Activated CD4-positive, alpha-beta T cell treated with anti-CD3 and anti-CD28 coated beads, Interleukin-2, amount 50 U/mL, for 24 hours (primary cell): ENCODE measurements around the gene ERGIC1.
"Not testable (repeated sequence)": the region's sequence is repeated elsewhere in the genome, so short reads cannot be mapped to it uniquely, and the experiment has no call there.

Experiments
- DNase-seq, 2 donors: peaks; one replicate each; pipeline ENCODE4 v3.0.0-alpha.2; 2020; ENCODE audit warnings: low read depth in 1 of 2, low spot score in 1 of 2

The ERGIC1 gene

DNA sequence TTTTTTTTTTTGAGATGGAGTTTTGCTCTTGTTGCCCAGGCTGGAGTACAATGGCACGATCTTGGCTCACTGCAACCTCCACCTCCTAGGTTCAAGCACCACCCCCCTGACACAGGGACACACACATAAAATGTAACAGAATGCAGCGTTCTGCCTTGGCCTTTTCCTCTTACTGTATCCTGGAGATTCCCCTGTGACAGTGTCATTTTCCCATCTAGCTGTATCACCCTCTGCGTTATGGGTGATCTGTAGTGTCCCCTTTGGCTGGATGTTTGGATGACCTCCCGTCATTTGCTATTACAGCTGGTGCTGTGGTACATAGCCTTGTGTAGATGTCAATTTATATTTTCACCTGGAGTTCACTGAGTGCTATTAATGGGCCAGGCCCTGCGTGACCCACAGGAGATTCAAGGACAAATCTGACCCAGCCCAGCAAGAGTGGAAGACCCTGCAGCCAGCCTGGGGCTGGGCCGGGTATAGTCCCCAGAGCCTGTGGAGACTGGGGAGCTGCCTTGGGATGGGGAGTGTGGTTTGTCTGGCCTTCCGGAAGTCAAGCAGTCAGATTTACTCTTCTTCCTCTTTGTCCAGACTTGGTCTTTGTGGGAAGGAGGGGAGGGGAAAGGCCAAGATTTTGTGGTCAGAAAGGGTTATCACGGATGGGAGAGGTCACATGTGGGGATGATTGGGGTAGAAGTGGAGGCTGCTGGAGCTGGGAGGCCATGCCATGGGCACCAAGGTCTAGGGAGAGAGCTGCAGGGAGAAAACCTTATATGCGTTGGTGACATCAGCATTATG, 43.6 kb downstream of the ERGIC1 start:
- DNase-seq: no peak

DNA sequence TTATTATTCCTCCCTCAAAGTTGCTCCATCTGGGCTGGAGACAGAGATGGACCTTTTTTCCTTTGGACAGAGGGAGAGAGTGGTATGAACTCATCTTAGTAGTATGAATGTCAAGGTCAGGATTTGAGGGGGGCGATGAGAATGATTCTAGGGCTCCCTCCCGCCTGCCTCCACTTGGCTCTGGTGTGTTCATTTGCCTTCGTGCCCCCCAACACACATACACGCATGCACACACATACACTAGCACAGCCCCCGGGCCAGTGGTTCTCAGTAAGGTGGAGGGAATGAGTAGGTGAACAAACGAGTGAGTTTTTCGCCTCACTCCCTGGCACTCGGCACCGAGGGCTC, 44.5 kb downstream of the ERGIC1 start:
- no peak for DNase-seq

DNA sequence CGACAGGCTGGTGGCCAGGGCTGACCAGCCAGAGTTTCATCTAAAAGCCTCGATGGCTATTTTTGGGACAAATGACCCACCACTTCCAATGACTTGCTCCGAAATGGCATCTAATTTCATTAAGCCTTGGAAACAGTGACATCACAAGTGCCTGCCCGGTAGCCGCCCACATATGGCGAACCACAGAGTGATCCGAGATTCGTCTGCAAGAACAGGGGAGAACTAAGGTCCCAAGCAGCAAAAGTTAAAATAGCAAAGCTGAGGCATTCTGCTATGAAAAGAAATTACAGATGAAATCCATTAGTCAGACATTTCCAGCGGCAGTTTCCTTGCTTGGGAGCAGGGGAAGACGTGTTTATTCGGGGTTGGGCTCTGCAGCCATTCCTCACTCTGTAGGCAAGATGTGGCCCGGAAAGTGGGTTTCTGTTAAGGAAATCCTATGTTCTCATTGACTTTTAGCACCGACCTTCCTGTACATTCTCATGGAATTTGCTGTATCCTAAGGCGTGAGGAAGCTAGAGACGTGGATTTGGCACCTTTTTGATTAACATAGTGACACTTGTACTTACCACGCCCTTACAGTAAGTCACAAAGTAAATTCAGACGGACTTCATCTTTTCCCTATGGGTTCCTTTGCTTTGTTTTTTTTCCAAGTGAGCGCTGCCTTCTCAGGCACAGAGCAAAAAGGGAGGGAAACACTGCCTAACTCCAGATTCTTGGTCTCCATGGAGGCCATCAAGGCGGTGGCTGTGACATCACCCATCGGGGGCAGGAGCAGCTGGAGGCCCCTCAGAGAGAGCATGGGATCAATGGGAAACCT, 45.1 kb downstream of the ERGIC1 start:
- no peak for DNase-seq

DNA sequence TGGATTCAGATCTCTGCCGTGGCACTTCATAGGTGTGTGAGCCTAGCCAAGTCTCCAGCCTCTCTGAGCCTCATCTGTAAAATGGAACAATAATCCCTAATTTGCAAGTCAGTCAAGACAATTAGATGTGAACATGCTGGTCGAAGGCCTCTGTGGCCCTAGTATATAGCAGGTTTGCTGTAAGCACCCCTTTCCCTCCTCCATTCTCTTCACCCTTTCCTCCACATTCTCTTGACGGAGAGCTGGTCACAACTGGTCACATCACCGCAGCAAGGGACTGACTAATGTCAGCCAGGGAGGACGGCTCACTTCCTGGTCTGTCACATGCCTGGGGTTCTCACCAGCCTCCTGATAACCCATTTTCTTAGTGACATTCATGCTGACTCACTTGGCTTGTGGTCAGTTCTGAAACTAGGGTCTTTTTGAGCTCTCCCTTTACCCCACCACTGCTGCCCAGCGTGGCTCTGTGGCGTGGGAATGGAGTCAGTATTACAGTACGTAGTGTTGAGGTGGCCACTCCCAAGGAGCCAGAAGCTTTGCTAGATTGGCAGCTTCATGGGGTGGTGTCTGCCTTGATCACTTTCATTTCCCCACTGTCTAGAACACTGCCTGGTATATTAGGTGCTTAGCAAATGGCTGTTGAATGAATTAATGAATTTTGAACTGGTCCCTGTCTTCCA, 47.8 kb downstream of the ERGIC1 start:
- DNase-seq: no peak

DNA sequence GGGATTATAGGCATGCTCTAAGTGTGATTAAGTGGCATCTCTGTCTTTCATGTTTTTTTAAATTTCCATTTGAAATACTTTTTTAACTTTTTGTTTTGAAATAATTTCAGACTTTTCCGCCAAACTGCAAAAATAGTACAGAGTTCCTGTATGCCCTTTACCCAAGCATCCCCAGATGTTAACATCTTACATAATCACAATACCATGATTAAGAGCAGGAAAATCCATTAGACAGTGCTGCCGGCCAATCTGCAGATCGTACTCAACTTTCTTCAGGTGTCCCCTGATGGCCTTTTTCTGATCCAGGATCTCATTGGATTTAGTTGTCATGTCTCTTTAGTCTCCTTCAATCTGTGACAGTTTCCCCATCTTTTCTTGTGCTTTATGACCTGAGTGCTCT, 49.0 kb downstream of the ERGIC1 start:
- DNase-seq: no peak

DNA sequence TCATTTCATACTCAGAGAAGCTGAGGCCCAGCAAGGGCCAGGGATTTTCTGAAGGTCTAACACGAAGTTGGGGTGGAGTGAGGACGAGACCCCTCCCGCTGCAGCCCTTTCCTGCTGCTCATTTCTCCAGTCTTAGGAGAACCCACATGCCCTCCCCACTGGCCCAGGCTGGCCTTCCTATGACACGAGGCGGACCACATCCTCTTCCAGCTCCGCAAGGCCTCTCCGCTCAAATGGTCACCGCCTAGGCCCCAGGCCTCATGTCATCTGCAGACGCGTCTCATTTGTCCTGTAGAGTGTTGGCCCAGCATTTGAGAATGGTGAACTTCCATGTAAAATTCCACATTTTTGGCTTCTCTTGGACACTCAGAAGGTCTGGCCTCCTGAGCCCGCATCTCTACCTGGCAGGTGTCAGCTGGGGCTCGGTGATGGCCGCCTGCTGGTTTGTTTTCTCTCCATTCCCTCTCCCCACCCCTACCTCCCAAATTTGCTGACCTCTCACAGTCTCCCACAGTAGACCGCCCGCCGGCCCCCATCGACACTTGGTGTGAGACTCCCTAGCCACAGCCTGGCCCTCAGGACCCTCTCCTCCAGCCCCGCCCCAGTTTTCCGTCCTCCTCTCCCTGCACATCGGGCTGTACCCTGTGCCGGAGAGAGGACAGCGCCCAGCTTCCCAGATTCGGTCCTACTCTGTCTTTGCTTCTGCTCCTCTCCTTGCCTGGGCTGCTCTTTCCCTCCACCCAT, 51.7 kb downstream of the ERGIC1 start:
- no peak for DNase-seq

DNA sequence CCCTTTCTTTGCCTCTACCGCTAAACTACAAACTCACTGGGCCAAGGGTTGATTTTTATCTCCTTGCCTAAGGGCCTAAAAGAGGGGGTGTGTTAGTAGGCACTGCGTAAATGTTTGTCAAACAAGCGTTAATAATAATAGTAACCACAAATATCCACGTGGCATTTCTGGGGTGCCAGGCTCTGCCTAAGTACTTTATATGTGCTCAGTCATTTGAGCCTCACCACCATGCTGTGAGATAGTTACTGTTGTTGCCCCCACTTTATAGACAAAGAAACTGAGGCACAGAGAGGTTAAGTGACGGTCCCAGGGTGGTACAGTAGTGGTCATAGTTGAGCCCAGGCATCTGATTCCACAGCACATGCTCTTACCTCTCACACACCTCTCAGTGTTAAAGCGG, 52.4 kb downstream of the ERGIC1 start:
- DNase-seq: no peak

DNA sequence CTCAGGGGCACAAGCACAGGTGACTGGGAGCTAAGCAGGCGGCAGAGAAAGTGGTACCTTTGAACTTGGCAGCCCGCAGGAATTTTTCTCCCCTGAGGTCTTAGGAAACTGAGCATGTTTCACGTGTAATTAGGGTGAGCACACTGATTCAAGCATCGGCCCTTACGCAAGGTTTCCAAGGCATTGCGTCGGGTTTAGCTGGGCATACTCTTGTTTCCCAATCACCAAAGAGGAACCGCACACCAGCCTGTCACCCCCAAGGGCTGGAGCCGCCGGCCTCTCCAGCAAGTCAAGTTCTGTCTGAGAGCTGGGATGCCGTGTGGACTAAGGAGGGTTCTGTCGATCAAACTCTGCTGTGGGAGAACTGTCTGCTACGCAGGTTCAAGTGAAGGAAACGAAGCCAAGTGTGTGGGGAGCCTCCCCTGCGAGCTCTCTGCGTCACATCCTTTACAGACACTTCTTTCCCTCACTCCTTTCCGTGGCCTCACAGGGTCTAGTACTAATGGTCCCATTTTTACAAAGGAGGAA, 53.0 kb downstream of the ERGIC1 start:
- no peak for DNase-seq

DNA sequence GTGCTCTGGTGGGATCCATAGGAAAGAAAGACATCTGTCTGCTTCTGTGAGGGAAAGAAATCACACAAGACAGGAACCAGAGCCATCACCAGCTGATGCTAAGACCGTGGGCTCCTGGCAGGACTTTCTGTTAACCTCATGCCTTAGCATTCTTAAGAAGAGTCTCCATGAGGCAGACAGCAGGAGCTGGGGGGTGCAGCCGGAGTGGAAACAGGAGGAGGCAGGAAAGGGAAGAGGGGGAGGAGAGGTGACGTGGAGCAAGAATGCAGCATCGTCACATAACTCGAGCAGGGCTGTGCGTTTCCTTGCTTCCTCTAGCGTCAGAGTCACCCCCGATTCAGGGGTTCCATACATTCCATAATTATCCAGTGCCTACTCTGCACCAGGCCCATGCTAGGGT, 53.6 kb downstream of the ERGIC1 start:
- DNase-seq: no peak

DNA sequence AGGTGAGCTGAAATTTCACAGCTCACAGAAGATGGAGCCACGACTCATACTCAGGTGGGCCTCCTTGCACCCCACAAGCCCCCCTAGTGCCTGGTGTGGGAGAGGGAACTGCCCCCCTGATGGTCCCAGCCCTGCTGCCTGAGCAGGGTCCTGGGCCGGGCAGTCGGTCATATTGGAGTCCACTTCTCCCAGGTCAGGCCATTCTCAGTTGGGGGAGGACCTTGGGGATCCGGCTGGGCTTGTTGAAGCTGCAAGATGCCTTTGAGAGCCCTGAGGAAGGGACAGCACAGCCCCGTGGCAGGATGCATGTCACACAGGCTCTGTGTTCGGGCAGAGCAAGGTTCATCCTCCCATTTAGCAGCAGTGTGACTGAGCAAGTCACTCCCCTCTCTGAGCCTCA, 56.6 kb downstream of the ERGIC1 start:
- no peak for DNase-seq

DNA sequence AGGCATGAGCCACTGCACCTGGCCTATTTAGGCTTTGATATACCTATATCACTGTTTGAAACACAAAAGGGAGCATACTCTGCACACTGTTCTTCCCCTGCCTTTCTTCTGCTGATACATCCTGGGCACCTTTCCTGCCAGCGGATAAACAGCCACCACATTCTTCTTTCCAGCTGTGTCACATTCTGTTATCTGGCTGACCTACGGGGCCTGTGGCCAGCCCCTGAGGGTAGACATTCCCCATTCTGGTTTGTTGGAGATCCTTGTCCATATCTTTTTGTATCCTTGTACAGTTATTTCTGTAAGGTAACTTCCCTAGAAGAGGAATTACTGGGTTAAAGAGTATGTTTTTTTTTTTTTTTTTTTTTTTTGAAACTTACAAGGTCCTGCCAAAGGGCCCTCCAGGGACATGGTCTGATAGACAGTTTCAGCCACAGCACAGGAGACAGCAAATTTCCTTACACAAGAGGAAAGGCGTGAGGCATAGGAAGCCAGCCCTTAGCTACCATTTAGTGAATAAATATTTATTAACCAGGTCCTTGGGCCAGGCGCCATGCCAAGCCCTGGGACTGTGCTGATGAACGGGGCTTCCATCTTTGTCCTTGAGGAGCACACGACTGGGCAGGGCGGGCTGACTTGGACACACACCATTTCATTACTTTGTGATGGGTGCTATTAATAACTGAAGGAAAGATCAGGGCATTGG, 57.8 kb downstream of the ERGIC1 start:
- no peak for DNase-seq

DNA sequence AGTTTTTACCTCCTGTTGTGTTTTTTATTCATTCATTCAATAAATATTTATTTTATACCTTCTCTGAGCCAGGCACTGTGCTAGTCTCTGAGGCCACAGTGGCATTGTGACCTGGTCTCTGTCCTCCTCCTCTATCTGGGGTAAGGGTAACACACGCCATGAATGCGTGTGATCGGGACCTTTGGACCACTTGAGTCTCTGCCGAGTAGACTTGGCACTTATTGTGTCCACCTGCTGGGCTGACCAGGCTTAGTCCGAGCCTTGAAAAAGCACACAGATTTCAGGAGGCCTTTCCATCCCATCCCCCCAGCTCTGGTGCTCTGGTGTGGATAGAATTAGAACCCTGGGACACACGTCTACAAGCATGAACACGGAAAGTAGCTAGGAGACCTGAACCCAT, 58.7 kb downstream of the ERGIC1 start:
- no peak for DNase-seq

DNA sequence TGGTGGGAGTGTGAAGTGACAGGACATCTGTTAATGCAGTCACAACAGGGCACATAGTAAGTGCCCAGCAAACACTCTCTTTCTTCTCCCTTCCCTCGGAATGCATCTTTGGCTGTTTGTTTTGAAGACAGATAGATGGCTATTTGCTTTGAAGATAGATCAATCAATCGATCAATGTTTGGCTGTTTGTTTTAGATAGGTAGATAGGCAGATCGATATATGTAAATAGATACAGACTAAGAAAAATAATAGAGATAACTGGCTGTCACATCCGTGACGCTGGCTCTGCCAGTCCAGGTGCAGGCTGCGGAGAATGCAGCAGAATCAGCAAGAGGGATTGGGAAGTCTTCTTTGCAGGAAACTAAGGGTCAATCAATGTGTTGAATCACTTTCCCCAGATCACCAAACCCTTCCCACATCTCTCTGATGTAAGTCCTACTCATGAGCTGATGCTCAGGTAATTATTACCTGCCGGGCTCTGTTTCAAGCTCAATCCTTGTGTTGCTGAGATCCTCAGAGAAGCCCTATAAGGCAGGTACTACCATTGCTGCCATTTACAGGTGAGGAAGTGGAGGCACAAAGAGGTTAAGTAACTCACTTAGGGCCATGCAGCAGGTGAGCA, 60.8 kb downstream of the ERGIC1 start:
- DNase-seq: no peak

DNA sequence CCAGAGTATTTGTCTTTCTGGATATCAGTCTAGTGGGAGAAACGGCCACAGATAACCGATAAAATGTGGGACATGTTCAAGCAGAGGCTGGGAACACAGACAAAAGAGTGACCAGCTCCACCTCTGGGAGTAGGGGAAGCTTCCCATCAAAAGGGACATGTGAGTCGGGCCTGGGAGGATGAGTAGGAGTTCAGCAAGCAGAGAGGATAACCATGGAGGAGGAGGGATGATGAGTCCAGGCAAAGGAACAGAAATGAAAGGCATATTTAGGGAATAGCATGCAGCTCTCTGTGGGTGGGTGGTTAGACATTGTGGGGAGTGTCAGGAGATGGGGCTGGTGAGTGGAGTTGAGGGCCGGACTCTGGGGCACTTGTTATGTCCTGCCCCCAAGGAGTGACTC, 61.5 kb downstream of the ERGIC1 start:
- no peak for DNase-seq

DNA sequence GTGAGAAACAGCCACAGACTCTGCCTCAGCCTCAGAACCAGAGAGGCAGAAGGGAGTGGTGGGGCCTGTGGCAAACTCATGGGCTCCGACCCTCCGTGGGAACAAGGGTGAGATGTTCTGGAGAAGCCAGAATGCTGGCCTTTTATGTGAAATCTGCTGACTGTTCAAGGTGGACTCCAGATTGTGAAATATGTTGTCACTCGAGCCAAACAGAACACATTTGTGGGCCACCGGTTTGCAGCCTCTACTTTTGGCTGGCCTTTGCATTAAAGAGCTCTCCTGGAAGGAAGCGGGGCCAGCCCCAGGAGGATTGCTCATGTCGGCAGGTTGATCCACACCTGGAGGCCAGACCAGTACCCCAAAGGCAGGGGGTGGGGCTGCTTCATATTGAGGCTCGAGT, 62.4 kb downstream of the ERGIC1 start:
- no peak for DNase-seq

DNA sequence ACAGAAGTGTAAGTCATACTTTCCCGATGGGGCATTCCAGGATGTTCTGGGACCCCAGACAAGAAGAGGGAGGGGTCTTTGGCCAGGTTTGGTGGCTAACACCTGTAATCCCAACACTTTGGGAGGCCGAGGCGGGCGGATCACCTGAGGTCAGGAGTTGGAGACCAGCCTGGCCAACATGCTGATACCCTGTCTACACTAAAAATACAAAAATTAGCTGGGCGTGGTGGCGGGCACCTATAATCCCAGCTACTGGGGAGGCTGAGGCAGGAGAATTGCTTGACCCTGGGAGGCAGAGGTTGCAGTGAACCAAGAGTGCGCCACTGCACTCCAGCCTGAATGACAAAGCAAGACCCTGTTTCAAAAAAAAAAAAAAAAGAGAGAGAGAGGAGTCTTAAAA, 63.0 kb downstream of the ERGIC1 start:
- DNase-seq: not testable (repeated sequence)

DNA sequence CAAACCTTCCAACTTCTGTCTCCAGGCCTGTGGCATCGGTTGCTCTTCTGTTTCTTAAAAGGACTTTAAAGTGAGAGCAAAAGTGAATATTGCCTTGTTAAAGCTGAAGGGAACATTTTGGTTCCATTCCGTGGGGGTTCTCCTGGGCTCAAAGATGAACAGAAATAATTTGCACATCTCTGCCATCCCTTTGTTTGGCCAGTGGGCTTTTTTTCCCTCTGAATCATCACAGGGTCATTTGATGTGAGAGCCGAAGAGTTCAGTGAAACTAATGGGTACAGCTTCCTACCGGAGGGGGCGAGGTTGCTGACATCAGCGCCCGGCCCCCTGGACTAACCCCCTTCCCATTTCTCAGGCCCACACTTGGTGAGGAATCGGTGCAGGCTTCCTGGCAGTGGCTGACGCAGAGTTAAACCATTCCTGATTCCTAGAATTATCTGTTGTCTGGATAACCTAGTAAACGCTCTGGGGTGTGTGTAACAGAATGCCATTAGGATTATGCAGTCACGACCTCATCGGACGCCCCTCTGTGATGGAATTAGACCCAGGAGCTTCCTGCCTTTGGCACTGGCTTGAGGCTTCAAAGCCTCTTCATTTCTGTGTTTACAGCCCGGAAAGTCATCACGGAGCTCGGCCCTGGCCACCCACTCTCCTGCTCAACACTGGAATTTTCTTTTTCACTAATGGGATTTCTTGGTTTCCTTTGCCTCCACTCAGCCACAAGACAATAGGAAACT, 63.6 kb downstream of the ERGIC1 start:
- no peak for DNase-seq

DNA sequence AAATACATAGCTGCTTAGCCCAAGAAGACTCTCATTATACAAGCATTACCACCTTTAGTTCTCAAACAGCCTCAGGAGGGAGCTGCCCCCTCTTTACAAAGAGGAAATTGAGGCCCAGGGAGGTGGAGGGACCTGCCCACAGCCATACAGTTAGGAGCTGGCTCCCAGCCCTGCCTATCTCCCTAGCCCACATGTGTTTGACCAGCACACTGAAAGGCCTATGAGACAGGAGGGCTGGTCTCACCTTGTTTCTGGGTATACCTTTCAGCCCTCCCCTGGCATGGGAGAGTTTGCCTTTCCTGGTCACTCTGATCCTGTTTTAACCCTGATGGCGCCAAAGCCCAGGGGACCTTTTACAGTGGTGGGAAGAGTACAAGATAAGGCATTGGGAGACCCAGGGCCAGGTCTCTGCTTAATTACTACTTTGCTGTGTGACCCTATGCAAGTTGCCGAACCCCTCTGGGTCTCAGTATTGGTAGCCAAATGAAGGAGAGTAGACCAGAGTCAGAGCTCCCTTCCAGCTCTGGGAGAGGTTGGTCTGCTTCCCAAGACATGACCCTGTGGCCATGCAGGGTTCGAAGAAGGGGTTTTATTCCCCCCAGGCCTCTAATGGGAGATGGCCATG, 64.3 kb downstream of the ERGIC1 start:
- no peak for DNase-seq

DNA sequence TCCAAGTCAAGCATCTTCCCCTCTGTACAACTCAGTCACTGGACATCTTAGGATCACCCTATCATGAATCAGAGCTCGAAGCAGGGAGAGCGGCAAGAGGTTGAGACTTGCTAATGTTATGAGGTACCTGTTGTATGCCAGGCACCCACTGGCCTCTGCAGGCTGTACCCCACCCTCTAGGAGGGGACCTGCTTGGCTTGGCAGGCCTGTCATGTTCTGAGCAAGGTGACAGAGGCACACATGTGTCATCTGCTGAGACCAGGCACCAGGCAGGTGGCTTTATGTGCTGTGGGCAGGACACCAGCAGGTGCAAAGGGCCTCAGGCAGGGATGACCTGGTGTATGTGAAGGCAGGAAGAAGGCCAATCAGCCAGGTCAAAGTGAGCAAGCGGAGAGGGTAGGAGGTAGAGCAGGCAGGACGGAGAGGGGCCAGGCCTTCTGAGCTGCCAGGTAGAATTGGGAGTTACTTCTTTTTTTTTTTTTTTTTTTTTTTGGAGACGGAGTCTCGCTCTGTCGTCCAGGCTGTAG, 64.9 kb downstream of the ERGIC1 start:
- DNase-seq: no peak
